ENCODE measurements around the gene ZNF773. TPM values are rescaled to one million over a fixed set of nuclear protein-coding genes. Genes with fewer than 3 reads are reported as not detected.

The ZNF773 gene
- 6.0 and 9.0 TPM in 2 replicates for total RNA-seq

GRCh38 chr19:57499680-57500395 lies at the start of gene ZNF773:
ZNF773 (plus strand) TSS chr19:57499938; CDS start chr19:57500081, 143 bp downstream.

GRCh38 chr19:57477191-57478008 lies 22.3 kb upstream of the ZNF773 start, which contains the start of gene ZNF772:
ZNF772 (minus strand) TSS chr19:57477566; CDS start chr19:57477309, 257 bp downstream.

GRCh38 chr19:57487477-57488298 lies 12.1 kb upstream of the ZNF773 start, which contains the start of gene ZNF419:
ZNF419 (plus strand) TSS chr19:57487750; CDS start chr19:57487951, 201 bp downstream.

GRCh38 chr19:57527136-57527881 lies 27.6 kb downstream of the ZNF773 start, which contains the start of gene ZNF549:
ZNF549 (plus strand) TSS chr19:57527356; CDS start chr19:57527574, 218 bp downstream.

Small RNA genes lying within 50 kb of the gene (small RNA-seq; reads per million reads assigned to genes)
- not detected for gene VN1R107P

Other genes with a start within 250 kb of the ZNF773 start
- gene ZNF460, start 219.5 kb upstream of the ZNF773 start, total RNA-seq, result 51.1 and 66.4 TPM in 2 replicates
- gene ZNF543, start 179.5 kb upstream of the ZNF773 start, total RNA-seq, result 9.5 and 10.4 TPM in 2 replicates
- 6.7 and 8.2 TPM in 2 replicates for gene ZNF304, start 148.7 kb upstream of the ZNF773 start, total RNA-seq
- 4.5 and 9.3 TPM in 2 replicates for gene TRAPPC2B, start 136.4 kb upstream of the ZNF773 start, total RNA-seq
- gene ZNF547, start 136.4 kb upstream of the ZNF773 start, total RNA-seq, result 1.2 and 3.1 TPM in 2 replicates
- gene ZNF548, start 110.1 kb upstream of the ZNF773 start, total RNA-seq, result 10.0 and 10.3 TPM in 2 replicates
- 9.2 and 11.1 TPM in 2 replicates for gene ZNF17, start 88.8 kb upstream of the ZNF773 start, total RNA-seq
- gene ZNF749, start 64.6 kb upstream of the ZNF773 start, total RNA-seq, result 10.8 and 11.1 TPM in 2 replicates
- 0.65 and 0.66 TPM in 2 replicates for gene VN1R1, start 42.8 kb upstream of the ZNF773 start, total RNA-seq
- 15.1 and 15.3 TPM in 2 replicates for gene ZNF772, start 22.4 kb upstream of the ZNF773 start, total RNA-seq
- 6.9 and 8.1 TPM in 2 replicates for gene ZNF419, start 12.2 kb upstream of the ZNF773 start, total RNA-seq
- 3.5 and 5.3 TPM in 2 replicates for gene ZNF549, start 27.4 kb downstream of the ZNF773 start, total RNA-seq
- gene ZNF550, start 59.9 kb downstream of the ZNF773 start, total RNA-seq, result 5.5 and 6.0 TPM in 2 replicates
- 4.2 and 5.6 TPM in 2 replicates for gene ZNF416, start 79.0 kb downstream of the ZNF773 start, total RNA-seq
- gene ZIK1, start 84.2 kb downstream of the ZNF773 start, total RNA-seq, result 1.4 and 4.4 TPM in 2 replicates
- gene ZNF530, start 99.9 kb downstream of the ZNF773 start, total RNA-seq, result 3.3 and 4.8 TPM in 2 replicates
- 14.1 and 18.0 TPM in 2 replicates for gene ZNF134, start 114.3 kb downstream of the ZNF773 start, total RNA-seq
- gene ZNF211, start 133.2 kb downstream of the ZNF773 start, total RNA-seq, result 5.8 and 7.6 TPM in 2 replicates
- gene ZSCAN4, start 169.0 kb downstream of the ZNF773 start, total RNA-seq, result not detected in 2 replicates
- 10.1 and 11.3 TPM in 2 replicates for gene ZNF551, start 182.0 kb downstream of the ZNF773 start, total RNA-seq
- 0.79 and 1.6 TPM in 2 replicates for gene ZNF154, start 209.3 kb downstream of the ZNF773 start, total RNA-seq
- gene ZNF671, start 227.7 kb downstream of the ZNF773 start, total RNA-seq, result 4.5 and 5.1 TPM in 2 replicates
- 13.4 and 17.6 TPM in 2 replicates for gene ZNF776, start 246.9 kb downstream of the ZNF773 start, total RNA-seq

Data from thoracic aorta endothelial cell (primary cell).